GM19025 (cell line): ENCODE measurements around the gene BSG.

Experiments
- ATAC-seq: cut with Tn5 transposase; IDR thresholded peaks from one replicate; pipeline ENCODE4 v1.9.1; 2021; ENCODE audit warnings: mild to moderate bottlenecking, low read depth, moderate library complexity; ENCODE audit not compliant: unreplicated experiment

Gene BSG

DNA sequence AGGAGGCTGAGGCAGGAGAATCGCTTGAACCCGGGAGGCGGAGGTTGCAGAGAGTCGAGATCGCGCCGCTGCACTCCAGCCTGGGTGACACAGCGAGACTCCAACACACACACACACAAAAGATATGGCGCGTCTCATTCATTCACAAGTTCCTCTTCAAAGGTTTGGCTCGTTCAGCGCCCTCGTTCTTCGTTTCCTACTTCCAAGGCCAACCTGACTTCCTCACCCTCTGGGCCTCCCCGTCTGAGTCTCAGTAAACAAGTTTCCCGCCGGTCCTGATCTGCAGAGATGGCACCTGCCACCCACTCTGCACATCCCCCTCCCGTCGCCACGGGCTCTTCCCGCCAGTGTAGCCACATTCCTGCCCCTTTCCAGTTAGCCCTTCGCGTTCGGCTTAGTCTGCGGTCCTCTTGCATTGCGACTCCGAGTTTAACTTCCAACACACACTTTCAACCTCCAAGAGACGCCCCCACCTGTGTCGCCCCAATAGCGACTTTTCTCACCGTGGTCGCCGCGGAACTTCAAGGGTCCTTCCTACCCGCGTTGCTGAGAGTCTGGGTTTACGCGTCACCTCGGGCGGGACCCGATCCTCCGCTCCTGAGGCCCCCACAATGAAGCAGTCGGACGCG lies 1.3 kb upstream of the BSG start:
- ATAC-seq: no peak

DNA sequence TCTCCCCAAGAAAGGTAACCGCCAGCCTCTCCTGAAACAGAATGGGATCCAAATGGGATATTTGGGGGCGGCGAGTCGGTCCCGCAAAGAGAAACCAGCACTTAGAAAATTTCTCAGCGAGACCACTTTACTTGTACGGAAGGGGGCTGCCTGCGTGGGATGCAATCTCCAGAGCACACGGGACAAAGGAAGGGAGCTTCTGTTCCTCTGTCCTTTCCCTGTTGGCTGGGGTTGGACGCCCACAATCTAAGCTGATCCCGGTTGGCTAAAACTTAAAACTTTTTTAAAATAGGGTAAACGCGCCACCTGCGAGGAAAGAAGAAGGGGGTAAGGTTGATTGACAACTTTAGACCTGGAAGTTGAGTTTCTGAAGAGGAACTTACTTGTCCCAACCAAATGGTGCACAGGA lies 826 bp upstream of the BSG start:
- no peak for ATAC-seq

DNA sequence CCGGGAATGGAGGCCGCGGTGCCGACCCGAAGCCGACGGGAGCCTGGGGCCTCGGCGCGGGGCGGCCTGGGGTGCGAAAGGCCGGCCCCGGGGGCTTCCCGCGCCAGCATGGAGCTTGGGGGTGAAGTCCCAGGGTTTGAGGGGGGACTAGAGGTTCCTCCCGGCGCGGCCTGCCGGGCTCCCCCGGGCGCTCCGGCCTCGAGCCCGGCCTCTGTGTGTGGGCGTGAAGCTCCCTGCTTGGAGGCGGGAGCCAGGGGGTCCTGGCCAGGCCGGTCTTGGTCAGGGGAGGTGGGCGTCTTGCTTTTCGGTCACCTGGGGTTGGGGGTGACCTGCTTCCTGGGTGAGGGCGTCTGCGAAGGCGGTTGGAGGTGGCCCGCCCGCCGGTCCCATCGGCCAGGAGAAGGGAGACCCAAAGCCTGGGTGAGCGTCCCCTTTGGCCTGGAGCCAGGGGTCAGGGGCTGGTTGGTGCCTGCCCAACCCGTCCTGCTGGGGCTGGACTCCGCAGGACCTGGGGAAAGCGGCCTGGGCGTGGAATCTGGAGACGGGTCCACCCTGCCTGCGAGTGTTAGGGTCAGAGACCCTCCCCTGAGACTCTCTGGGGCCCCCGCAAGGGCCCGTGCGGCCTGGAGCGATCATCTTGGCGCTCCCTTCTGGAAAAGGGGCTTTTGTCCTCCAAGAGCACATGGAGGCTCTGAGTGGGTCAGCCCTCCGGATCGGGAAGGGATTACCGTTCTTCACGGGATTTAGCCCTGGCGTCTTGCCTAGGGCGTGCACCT lies 535 bp downstream of the BSG start:
- ATAC-seq: peak; percentile 20

DNA sequence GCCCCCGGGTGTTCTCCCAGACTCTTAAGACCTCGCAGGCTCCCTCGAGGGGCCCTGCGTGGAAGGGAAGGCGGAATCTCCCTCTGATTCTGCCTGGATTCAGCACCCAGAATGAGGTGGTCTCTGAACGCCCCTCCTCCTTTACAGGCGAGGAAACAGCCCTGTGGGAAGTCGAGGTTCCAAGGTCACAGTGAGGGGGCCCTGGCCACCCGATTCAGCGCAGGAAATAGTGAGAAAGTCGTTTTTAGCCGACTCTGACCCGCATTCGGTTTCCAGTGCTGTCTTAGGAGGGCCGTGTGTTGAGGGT lies 1.1 kb downstream of the BSG start:
- no peak for ATAC-seq

DNA sequence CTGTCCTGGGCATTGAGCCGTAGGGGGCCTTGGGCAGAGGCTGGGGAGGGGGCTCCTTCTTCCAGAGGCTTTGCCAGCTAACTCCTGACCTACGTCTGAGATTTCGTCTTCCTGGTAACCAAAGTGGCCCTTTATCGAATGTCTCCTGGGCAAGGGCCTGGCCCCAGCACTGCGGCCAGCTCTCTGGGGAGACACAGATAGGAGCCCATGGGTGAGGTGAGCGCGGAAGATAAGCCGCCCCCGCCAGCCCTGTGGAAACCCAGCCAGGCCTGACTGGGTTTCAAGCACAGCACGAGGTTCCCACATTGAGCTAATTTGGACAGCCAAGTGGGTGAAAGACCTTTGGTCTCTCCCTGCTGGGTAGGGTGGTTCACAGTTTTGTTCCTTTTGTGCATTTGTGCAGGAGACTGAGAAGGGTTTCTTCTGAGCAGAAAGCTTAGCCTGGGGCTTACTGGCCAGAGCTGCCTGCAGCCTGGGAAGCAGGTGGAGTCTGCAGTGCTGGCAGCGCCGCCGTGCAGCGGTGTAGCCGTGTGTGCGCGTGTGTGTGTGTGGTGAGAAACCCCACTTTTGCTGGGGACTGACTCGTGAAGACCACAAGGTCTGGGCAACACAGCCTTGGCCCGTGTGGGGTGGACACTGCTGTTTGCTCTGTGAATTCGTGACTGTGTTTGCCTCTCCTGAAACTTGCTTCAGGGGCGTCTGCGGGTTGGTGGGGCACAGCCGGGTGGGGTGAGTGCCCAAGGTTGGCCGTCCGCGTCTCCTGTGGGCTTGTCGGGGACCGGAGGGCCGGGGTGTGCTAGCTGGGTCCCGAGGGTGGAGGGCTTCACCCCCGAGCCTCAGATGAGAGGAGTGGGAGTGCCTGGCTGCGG lies 2.5 kb downstream of the BSG start:
- no peak for ATAC-seq

DNA sequence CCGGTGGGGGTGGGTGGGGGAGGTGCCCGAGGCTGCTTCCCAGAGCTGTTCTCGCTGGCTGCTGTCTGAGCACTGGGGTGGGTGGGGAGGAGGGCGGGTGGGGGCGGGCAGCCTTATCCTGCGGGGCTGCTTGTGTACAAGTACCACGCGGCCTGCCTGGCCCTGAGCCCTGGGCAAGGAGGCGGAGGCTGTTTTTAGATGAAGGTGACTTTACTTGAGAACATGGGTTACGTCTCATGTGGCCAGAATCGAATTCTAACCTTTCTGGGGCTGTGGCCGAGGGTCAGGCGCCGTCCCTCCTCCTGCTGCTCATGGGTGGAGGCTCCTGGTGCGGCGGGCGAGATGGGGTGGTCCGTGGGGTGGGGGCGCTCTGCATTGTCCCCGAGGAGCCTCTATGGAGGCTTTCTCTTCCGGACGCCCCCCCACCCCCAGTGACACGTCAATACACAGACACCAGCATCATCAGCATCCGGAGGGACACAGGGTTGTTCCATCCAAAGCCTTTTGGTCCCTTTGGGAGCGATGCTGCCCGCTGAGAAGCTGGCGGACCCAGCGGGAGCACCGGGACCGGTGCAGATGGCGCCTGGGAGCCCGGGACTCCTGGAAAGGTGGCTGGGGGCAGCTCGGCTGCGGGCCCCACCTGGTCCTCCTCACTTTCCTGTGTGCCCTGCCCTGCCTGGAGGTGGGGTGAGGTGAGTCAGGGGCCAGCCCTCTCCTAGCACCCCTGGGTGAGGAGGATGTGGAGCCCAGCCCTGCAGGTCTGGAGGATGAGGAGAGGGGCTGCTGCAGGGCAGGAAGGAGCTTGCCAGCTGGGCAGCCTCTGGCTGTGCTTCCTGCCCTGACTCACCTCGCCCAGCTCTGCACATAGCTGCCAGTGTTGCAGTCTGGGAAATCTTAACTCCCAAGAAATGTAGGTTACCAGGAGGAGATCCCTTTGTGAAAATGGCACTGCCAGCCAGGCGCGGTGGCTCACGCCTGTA lies 3.4 kb downstream of the BSG start:
- no peak for ATAC-seq

DNA sequence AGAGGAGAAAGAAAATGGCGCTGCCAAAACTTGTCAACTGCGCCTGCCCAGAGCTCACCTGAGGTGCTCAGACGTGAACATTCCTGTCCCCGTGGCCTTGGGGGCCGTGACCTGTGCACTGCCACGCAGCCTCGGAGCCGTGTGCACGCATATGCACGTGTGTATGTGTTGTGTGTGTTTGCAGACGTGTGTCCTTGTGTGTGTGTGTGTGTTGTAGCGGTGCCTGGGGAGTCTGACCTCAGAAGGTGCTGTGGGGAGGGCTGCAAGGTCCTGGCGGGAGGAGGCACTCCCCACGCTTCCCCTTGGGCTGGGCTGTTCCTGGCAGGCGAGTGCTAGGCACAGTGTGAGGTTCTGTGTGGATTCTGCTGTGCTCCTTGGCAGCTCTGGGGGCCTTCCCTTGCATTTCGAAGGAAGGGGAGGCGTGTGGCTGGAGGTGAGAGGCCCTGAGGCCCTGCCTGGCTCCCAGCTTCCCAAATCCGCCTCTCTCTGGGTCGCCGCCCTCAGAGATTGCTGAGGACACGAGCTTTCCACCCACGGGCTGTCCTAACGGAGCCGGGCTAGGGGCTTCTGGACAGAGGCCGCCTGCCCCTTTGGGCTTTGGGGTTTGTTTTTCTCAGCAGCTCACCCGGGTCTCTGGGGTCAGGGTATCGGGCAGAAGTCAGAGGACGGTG lies 4.5 kb downstream of the BSG start:
- ATAC-seq: no peak

DNA sequence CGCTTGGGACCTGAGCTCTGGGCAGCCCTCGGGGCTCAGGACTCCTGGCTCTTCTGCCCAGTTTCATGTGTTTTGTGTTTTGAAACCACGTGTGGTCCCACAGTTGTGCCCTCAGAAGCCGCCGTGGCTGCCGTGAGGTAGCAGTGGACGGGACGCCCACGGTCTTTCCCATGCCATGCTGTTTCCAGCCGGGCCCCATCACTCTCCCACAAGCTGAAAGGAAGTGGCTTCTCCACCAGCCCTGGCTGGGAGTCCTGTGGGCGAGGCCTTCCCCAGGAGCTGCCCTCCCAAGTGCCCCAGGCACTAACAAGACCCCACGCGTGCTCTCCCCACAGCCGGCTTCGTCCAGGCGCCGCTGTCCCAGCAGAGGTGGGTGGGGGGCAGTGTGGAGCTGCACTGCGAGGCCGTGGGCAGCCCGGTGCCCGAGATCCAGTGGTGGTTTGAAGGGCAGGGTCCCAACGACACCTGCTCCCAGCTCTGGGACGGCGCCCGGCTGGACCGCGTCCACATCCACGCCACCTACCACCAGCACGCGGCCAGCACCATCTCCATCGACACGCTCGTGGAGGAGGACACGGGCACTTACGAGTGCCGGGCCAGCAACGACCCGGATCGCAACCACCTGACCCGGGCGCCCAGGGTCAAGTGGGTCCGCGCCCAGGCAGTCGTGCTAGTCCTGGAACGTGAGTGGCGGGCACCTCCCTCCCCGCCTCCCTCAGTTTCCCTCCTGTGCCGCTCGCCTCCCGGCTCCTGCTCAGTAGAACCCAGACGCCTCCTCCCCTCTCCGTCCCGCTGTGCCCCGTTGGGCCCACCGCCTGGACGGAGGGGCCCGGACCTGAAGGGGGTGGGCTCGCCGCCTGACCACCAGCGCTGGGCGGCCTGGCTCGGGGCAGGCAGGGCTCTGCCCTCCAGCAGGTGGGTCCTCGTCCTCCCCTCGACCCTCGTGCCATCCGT lies 5.3 kb downstream of the BSG start:
- ATAC-seq: no peak

DNA sequence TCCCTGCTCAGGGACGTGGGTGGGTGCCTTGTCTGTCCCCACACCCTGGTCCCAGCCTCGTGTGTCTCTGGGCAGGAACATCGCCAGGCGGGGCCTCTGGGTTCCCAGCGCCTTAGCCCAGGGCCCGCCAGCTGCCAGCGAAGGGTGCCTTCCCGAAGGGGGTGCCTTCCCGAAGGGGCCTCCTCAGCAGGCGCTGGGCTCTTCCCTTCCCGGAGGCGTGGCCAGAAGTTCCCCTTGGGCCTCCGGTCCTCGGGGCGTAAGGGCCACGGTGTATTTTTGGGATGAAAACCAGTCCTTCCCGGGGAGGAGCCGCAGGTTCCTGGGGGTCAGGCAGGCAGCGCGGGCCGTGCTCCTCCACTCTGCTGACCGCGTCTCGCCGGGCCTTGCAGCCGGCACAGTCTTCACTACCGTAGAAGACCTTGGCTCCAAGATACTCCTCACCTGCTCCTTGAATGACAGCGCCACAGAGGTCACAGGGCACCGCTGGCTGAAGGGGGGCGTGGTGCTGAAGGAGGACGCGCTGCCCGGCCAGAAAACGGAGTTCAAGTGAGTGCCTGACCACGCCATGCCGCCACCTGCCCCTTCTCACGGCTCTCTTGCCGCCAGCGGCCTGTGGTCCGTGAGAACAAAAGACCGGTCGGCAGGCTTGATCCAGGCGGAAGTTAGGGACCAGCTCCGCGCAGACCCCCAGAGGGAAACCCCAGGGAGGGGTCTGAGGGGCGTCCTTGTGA lies 6.9 kb downstream of the BSG start:
- no peak for ATAC-seq

DNA sequence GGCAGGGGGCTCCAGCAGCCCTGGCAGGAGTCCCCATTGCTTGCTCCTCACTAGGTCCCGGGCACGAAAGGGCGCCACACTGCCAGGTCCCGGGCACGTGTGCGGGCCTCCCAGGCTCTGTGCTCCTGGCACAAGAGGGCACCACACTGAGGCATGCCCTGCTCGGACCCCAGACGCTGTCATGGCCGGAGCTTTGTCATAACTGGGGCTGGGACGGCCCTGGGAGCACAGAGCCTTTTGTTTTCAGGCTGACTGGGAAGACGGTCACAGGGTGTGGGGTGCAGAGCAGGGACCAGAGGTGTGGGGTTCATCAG lies 7.4 kb downstream of the BSG start:
- no peak for ATAC-seq

DNA sequence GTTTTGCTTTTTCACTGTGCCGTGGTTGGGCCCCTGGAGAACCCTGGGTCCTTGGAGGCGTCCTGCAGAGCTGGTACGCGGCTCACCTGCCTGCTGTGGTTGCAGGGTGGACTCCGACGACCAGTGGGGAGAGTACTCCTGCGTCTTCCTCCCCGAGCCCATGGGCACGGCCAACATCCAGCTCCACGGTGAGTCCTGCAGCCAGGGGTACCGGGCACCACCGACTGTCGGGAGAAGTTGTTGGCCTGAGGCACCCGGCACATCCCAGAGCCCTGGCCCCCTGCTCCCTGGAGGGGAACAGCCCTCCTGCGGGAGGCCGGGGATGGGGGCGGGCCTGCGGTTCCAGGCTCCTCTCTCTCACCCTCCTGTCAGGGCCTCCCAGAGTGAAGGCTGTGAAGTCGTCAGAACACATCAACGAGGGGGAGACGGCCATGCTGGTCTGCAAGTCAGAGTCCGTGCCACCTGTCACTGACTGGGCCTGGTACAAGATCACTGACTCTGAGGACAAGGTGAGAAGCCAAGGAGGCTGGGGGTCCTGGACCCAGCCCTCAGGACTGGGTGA lies 8.0 kb downstream of the BSG start:
- no peak for ATAC-seq

DNA sequence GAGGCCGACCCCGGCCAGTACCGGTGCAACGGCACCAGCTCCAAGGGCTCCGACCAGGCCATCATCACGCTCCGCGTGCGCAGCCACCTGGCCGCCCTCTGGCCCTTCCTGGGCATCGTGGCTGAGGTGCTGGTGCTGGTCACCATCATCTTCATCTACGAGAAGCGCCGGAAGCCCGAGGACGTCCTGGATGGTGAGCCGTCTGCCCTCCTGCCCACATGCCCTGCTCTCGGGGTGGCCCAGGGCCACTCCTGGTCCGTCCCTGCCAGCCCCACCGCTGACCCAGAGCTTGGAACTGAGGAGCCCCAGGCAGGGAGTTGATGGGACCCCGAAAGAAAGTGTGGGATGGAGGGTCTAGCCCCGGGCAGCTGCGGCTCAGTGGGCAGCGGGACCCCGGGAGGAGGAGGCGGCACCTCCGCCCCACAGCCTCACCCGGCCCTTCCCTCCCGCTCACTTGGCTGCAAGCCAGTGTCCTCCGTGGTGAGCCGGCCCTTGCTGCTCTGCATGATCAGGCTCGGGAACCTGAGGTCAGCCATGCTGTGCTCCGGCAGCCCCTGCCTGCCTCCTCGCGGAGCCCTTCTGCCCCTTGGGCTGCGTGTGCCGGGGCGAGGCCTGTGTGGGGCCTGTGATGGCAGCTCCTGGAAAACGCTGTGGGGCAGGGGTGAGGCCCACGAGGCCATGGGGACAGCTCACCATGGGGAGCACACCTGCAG lies 9.2 kb downstream of the BSG start:
- ATAC-seq: no peak

DNA sequence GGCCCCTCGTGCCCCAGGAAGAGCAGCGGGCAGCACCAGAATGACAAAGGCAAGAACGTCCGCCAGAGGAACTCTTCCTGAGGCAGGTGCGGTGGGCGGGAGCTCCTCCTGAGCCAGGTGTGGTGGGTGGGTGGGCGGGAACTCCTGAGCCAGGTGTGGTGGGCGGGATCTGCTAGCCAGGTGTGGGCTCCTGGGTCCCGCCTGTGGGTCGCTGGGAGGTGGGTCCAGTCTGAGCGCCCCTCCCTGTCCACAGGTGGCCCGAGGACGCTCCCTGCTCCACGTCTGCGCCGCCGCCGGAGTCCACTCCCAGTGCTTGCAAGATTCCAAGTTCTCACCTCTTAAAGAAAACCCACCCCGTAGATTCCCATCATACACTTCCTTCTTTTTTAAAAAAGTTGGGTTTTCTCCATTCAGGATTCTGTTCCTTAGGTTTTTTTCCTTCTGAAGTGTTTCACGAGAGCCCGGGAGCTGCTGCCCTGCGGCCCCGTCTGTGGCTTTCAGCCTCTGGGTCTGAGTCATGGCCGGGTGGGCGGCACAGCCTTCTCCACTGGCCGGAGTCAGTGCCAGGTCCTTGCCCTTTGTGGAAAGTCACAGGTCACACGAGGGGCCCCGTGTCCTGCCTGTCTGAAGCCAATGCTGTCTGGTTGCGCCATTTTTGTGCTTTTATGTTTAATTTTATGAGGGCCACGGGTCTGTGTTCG lies 10.3 kb downstream of the BSG start:
- ATAC-seq: no peak

DNA sequence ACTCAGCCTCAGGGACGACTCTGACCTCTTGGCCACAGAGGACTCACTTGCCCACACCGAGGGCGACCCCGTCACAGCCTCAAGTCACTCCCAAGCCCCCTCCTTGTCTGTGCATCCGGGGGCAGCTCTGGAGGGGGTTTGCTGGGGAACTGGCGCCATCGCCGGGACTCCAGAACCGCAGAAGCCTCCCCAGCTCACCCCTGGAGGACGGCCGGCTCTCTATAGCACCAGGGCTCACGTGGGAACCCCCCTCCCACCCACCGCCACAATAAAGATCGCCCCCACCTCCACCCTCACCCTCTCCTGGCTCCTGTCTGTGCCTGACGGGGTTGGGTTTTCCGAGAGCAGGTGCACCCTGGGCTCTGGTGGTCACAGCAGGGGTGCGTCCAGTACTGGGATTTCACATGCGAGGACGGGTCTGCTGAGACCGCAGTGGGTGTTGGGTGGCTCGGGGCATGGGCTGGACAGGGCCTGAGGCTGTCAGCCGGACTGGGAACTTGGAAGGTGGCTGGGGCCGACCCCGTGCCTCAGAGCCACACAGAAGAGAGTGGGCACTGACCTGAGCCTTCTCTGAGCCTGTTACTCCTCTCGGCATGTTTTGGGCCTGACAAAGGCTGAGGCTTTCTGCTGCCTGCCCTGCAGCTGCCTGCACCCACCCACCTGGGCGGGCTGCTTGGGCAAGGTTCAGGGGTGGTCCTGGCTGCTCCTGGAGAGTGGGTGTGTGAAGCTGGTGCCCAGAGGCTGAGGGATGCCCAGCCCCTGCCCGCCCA lies 11.0 kb downstream of the BSG start:
- ATAC-seq: no peak

DNA sequence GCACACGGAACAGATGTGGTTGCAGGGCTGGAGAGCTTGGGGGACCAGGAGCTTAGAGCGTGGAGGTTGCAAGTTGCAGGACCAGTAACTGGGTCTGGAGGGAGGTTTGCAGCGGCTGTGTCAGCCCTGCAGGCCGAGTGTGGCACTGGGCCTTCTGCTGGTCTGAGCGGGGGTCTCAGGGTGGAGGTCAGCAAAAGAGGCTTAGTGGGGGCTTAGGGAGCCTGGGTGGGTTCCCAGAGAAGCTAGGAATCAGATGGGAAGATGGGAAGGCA lies 11.5 kb downstream of the BSG start:
- no peak for ATAC-seq

DNA sequence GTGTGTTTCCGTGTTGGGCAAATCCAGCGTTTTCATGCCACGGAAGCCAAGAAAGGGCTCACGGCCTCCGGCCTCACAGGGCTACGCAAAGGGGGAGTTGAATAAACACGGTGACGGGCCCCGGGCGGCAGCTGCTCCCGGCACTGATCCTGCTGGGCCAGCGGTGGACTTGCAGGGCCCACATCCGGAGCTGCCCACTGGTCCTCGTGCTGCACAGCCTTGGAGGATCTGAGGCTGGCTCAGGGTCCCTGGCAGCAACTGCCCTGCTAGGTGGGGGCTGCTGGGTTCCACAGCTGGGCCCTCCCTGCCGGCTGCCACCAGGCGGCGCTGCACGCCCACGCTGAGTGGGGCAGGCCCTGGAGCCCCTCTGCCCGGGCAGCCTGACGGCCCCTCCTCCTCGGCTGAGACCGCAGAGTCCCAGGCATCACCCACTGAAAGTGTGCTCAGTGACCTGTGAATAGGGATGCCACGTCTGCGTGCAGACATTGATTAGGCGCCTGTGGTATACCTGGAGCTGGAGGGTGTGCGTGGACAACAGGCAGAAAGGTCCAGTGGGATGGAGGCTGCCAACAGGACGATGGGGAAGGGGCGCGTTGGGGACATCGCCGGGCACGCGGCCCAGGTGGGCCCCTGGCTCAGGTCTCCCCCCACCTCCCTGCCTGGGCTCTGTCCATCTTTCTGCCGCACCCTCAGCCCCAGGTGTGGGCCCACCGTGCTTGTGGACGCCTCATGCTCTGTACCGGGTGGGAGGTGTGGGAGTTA lies 12.0 kb downstream of the BSG start:
- ATAC-seq: no peak
